ENCODE measurements around the gene CYS1. TPM values are rescaled to one million over a fixed set of nuclear protein-coding genes. Genes with fewer than 3 reads are reported as not detected.

The CYS1 gene
- total RNA-seq, 1 experiment from 2014 or later: 3.7 TPM

GRCh38 chr2:10126632-10127026, 46.4 kb upstream of the CYS1 start:
- ATAC-seq: no peak
- peaks cover 29 to 76% of the 10 kb centered on the region in 2 experiments for H3K36me3 ChIP-seq (ENCODE audit: control insufficient read depth in 1 of 2, insufficient read depth in 2 of 2, low read length in 2 of 2)
- no peak overlapping the region for H3K4me3 ChIP-seq (replicated peaks in 1 of 2; ENCODE audit: low read depth in 1 of 2, low read length in 2 of 2)
- no peaks in the 10 kb centered on the region for H3K27me3 ChIP-seq (ENCODE audit: insufficient read depth, low read length)
- H3K9me2 ChIP-seq (ENCODE audit: insufficient read depth): no peaks in the 10 kb centered on the region
- RAD21 ChIA-PET (ENCODE audit: low non-redundant PET in 1 of 2, low total read pairs in 2 of 2, uncharacterized antibody in 2 of 2, unreplicated experiment in 2 of 2): interaction anchor here in 1 of 2 experiments (1.6 kb wide), 1 partner anchor 283 kb away, joined by 7 read pairs; no protein-coding TSS in a partner anchor
- no peak for TF ChIP-seq POLR2A (IDR thresholded peaks at IDR 0.05; ENCODE audit: borderline replicate concordance, extremely low read depth, insufficient read depth, insufficient read length)
- no peak for TF ChIP-seq CBX3 (IDR thresholded peaks at IDR 0.05; ENCODE audit: low read depth)
- TF ChIP-seq, protein P1, sequence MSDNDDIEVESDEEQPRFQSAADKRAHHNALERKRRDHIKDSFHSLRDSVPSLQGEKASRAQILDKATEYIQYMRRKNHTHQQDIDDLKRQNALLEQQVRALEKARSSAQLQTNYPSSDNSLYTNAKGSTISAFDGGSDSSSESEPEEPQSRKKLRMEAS (IDR thresholded peaks at IDR 0.05): no peak
- no peak for TF ChIP-seq EZH2phosphoT487 (IDR thresholded peaks at IDR 0.05; ENCODE audit: borderline replicate concordance)
- TF ChIP-seq, protein P2, sequence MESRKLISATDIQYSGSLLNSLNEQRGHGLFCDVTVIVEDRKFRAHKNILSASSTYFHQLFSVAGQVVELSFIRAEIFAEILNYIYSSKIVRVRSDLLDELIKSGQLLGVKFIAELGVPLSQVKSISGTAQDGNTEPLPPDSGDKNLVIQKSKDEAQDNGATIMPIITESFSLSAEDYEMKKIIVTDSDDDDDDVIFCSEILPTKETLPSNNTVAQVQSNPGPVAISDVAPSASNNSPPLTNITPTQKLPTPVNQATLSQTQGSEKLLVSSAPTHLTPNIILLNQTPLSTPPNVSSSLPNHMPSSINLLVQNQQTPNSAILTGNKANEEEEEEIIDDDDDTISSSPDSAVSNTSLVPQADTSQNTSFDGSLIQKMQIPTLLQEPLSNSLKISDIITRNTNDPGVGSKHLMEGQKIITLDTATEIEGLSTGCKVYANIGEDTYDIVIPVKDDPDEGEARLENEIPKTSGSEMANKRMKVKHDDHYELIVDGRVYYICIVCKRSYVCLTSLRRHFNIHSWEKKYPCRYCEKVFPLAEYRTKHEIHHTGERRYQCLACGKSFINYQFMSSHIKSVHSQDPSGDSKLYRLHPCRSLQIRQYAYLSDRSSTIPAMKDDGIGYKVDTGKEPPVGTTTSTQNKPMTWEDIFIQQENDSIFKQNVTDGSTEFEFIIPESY (IDR thresholded peaks at IDR 0.05; ENCODE audit: extremely low read depth, insufficient replicate concordance, low read length): no peak
- H2AFZ ChIP-seq (ENCODE audit: low read depth, low read length, poor library complexity, severe bottlenecking): no peak overlapping the region
- CTCF ChIA-PET: interaction anchor here (0.9 kb wide), 1 partner anchor 308 kb away, joined by 5 read pairs; no protein-coding TSS in a partner anchor
- H3K79me2 ChIP-seq (ENCODE audit: insufficient read depth, low read length): peaks cover 94% of the 10 kb centered on the region
- H3K9ac ChIP-seq (ENCODE audit: low read length): no peak overlapping the region
- DNase-seq (ENCODE audit: low read depth, low spot score): no peak
- BruUV-seq (replicated peaks): no TSS peak
- peaks cover 34% of the 10 kb centered on the region; the same call in 1 of the 2 replicates for H4K20me1 ChIP-seq (ENCODE audit: insufficient read depth)
- no peaks in the 10 kb centered on the region for H3K9me3 ChIP-seq (ENCODE audit: control insufficient read depth in 1 of 2, insufficient read depth in 1 of 2, low read depth in 1 of 2, low read length in 2 of 2)
- intact Hi-C loops (cut with micrococcal nuclease): loop anchor here (10.0 kb wide), 1 partner anchor 178 kb away; the partner anchor contains the start of gene HPCAL1
- POLR2A ChIA-PET: interaction anchor here (2.5 to 3.2 kb wide), 2 partner anchors 8 to 308 kb away, joined by 9 to 12 read pairs; no protein-coding TSS in a partner anchor
- no peak overlapping the region for H3K4me2 ChIP-seq (ENCODE audit: low read length)
- H3K4me1 ChIP-seq (ENCODE audit: control insufficient read depth in 1 of 2, insufficient read depth in 2 of 2, low read length in 2 of 2): peaks cover 11 to 21% of the 10 kb centered on the region in 2 experiments; a peak in 3 of 4 replicates
- H3K27ac ChIP-seq (ENCODE audit: low read depth, low read length): no peak overlapping the region
